ENCODE results near the gene CD320.
A peak's percentile ranks its signal among the peaks of the same experiment; 100 is the strongest.
"Not testable (repeated sequence)": the region's sequence is repeated elsewhere in the genome, so short reads cannot be mapped to it uniquely, and the experiment has no call there.

CD320 gene

DNA sequence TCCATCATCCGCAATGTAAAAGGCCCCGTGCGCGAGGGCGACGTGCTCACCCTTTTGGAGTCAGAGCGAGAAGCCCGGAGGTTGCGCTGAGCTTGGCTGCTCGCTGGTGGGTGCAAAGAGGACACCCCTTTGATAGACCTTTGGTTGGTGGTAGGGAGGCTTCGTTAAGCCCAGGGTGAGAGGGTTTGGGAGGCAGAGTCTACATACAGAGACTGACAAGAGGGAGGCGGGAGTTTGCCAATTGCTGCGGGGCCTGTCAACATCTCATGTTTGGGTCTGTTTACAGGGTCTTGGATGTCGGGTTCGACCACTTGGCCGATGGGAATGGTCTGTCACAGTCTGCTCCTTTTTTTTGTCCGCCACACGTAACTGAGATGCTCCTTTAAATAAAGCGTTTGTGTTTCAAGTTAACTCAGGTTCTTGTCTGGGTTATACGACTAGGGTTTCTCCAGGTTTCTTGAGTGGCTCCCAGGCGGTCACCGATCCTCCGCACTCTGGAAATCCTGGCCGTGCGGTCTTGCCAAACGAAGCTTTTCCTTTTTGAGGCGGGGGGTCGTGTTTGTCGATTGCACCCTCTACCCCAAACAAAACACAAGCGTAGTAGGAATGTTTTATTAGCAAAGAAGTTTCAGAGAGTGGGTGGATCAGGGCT, 14.0 kb upstream of the CD320 start:
- TF ChIP-seq, protein P1, sequence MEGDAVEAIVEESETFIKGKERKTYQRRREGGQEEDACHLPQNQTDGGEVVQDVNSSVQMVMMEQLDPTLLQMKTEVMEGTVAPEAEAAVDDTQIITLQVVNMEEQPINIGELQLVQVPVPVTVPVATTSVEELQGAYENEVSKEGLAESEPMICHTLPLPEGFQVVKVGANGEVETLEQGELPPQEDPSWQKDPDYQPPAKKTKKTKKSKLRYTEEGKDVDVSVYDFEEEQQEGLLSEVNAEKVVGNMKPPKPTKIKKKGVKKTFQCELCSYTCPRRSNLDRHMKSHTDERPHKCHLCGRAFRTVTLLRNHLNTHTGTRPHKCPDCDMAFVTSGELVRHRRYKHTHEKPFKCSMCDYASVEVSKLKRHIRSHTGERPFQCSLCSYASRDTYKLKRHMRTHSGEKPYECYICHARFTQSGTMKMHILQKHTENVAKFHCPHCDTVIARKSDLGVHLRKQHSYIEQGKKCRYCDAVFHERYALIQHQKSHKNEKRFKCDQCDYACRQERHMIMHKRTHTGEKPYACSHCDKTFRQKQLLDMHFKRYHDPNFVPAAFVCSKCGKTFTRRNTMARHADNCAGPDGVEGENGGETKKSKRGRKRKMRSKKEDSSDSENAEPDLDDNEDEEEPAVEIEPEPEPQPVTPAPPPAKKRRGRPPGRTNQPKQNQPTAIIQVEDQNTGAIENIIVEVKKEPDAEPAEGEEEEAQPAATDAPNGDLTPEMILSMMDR (IDR thresholded peaks at IDR 0.05; ENCODE audit: low read depth, low read length): no peak
- no peak for DNase-seq (ENCODE audit: low read depth, low spot score)
- in situ Hi-C loops (cut with HindIII; ENCODE audit: low sequenced_read_pairs): no loop called here
- peak overlapping the region; percentile 94 for H3K4me3 ChIP-seq (ENCODE audit: low read depth, low read length)

DNA sequence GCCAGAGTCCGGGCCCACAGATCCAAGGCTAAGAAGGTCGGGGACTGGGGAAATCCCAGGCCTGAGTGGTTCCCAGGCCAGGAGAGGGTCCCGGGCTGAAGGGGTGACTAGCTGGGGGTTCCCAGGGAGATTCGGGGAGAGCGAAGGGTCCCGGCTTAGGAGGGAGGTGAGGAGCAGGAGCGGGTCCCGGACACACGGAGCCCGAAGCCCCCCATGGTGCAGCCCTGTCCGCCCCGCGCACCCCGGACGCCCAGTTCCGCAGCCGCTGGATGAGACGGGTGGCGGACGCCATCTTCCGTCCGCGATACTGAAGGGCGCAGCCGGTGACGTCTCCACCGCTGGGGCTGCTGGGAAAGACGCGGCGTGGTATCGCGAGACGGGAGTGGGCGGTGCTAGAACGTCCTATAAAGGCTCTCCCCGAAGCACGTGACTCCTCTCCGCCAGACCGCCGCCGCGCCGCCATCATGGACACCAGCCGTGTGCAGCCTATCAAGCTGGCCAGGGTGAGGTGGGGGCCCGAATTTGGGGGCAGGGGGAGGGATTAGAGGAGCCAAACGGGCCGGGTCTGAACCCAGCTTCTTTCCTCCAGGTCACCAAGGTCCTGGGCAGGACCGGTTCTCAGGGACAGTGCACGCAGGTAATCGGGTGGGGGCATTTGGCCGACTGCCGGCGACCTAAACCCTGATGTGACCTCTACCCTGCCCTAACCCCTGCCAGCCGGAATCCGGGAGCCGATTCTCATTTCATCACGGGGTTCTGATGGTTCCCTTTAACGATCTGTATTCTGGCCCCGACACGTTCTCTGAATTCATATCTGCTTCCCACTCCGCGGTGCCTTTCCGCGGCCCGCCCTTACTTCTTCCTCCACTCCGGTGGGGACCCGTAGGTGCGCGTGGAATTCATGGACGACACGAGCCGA, 13.2 kb upstream of the CD320 start, which contains the start of the genes NDUFA7 and RPS28:
Gene NDUFA7 (minus strand): TSS at position 309 of the 919 bp plus-strand sequence. CDS start 17 bp downstream, at position 292.
Gene RPS28 (plus strand): TSS at position 430 of the 919 bp plus-strand sequence. CDS start 35 bp downstream, at position 465.
- in situ Hi-C loops (cut with HindIII; ENCODE audit: low sequenced_read_pairs): no loop called here
- peak within 1 kb of the TSS; percentile 94 for H3K4me3 ChIP-seq (ENCODE audit: low read depth, low read length)
- peak; percentile 95 for DNase-seq (ENCODE audit: low read depth, low spot score)
- TF ChIP-seq, protein P1 (IDR thresholded peaks at IDR 0.05; ENCODE audit: low read depth, low read length): peak; percentile 24

DNA sequence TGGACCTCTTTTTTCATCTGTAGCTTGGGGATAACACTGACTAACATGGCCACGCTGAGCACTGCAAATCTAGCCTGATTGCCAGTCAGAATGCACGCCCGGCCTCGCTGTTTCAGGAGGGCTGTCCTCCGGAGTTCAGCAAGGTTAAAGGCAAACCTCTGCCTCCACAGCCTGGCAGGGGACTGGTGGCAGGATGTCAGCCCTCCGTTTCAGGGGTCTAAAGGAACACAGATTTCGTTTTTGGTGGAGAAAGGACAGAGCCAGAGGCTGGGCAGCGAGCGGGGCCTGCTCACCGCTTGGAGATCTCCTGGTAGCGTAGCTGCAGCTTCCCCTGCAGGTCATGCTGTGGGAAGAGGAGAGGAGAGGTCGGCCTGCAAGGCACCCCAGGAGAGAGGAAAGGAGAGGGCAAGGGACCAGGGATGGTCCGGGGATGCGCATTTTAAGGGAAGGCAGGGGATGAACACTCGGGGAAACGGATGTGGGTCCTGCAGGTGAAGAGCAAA, 12.5 kb upstream of the CD320 start:
- no peak for DNase-seq (ENCODE audit: low read depth, low spot score)
- H3K4me3 ChIP-seq (ENCODE audit: low read depth, low read length): peak overlapping the region; percentile 94
- TF ChIP-seq, protein P1 (IDR thresholded peaks at IDR 0.05; ENCODE audit: low read depth, low read length): no peak
- in situ Hi-C loops (cut with HindIII; ENCODE audit: low sequenced_read_pairs): no loop called here

DNA sequence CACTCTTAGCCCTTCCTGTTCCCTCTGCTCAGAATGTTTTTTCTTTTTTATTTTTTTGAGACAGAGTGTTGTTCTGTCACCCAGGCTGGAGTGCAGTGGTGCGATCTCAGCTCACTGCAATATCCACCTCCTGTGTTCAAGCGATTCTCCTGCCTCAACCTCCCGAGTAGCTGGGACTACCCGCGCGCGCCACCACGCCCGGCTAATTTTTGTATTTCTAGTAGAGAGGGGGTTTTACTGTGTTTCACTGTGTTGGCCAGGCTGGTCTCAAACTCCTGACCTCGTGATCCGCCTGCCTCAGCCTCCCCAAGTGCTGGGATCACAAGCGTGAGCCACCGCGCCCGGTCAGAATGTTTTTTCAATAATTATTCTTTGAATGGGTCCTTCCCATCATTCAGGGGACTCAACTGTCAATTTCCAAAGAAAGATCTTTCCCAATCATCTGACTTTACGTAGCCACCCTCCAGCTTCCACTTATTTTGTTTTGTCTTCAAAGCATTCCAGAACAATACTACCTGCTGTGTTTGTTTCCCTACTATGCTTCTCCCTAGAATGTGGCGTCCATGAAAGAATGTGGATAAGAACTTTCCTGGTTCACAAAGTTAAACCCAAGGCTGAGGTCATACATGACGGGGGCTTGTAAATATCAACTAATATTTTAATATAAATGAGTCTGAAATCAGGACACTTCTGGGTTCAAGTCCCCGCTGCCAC, 11.8 kb upstream of the CD320 start:
- H3K4me3 ChIP-seq (ENCODE audit: low read depth, low read length): peak overlapping the region; percentile 94
- DNase-seq (ENCODE audit: low read depth, low spot score): no peak
- in situ Hi-C loops (cut with HindIII; ENCODE audit: low sequenced_read_pairs): no loop called here
- TF ChIP-seq, protein P1 (IDR thresholded peaks at IDR 0.05; ENCODE audit: low read depth, low read length): no peak

DNA sequence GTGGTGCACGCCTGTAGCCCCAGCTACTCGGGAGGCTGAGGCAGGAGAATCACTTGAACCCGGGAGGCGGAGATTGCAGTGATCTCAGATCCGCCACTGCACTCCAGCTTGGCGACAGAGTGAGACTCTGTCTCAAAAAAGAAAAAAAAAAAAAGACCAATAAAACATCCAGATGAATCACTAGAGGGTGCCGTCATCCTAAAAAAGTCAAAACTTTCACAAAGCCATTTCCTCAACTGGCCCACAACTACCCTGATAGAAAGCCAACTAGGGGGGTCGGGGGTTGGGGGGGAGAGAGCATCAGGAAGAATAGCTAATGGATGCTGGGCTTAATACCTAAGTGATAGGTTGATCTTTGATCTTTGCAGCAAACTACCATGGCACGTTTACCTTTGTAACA, 10.7 kb upstream of the CD320 start:
- DNase-seq (ENCODE audit: low read depth, low spot score); H3K4me3 ChIP-seq (ENCODE audit: low read depth, low read length); in situ Hi-C loops (cut with HindIII; ENCODE audit: low sequenced_read_pairs): not testable (repeated sequence)

DNA sequence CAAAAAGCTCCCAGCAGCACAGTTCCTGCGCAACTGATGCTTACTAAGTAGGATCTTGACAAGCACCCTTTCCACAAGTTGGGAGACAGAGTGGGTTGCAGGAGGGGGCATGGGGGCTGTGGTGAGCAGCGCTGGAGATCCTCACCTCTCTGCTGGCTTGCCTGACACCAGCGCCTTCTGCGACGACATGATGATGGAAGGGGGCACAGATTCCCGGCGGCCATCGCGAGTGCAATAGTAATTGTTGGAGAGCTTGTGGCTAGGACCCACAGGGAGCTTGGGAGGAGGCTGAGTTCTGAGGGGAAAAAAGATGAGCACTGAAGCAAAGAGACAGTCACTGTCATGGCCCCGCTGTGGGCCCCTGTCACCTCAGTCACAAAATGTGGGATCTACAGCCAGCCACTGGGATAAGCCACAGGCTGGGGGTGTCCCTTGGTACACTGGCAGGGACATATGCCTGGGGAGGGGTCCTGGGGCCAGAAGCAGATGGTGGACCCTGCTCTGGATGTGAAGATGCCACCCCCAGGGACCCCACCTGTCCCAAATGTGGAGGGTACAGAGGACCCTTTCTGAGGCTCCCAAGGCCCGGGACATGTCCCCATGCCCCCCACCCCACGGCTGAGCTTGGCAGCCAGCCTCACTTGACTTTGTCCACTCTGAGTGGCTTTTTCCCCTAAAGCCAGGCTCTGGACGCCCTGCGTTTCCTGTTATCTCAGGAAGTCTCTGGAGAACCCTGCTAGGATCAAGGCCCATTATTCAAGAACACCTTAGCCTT, 8.4 kb upstream of the CD320 start:
- H3K4me3 ChIP-seq (ENCODE audit: low read depth, low read length): no peak overlapping the region
- in situ Hi-C loops (cut with HindIII; ENCODE audit: low sequenced_read_pairs): no loop called here
- DNase-seq (ENCODE audit: low read depth, low spot score): no peak
- TF ChIP-seq, protein P1 (IDR thresholded peaks at IDR 0.05; ENCODE audit: low read depth, low read length): no peak

DNA sequence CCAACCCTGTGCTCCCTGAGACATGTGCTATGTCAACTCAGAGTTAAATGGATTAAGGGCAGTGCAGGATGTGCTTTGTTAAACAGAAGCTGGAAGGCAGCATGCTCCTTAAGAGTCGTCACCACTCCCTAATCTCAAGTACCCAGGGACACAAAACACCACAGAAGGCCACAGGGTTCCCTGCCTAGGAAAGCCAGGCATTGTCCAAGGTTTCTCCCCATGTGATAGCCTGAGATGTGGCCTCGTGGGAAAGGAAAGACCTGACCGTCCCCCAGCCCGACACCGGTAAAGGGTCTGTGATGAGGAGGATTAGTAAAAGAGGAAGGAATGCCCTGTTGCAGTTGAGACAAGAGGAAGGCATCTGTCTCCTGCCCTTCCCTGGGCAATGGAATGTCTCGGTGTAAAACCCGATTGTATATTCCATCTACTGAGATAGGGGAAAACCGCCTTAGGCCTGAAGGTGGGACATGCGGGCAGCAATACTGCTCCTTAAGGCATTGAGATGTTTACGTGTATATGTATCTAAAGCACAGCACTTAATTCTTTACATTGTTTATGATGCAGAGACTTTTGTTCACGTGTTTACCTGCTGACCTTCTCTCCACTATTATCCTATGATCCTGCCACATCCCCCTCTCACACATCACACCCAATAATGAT, 7.0 kb upstream of the CD320 start:
- DNase-seq (ENCODE audit: low read depth, low spot score); H3K4me3 ChIP-seq (ENCODE audit: low read depth, low read length); in situ Hi-C loops (cut with HindIII; ENCODE audit: low sequenced_read_pairs): not testable (repeated sequence)
